HCT116 (cell line): ENCODE data around the gene PTPN20.
"Not testable (repeated sequence)": the region's sequence is repeated elsewhere in the genome, so short reads cannot be mapped to it uniquely, and the experiment has no call there.

Experiments used
- CBX3 ChIP-seq: IDR thresholded peaks from 2 replicates; pipeline ENCODE4 v1.6.1; 2012; ENCODE audit warnings: low read depth
- CTCF ChIP-seq, 3 experiments: fragments of 200-600 bp in 1 of 3; sonication (generic) in 1 of 3; IDR thresholded peaks in 2 of 3; conservative IDR thresholded peaks in 1 of 3; 2 replicates each; pipeline ENCODE4 v1.5.1; 2012 to 2017; ENCODE audit warnings: low read depth in 2 of 3, low read length in 2 of 3, antibody characterized with exemption in 1 of 3, borderline replicate concordance in 1 of 3, control low read depth in 1 of 3, mild to moderate bottlenecking in 1 of 3, mixed read lengths in 1 of 3, mixed run types in 1 of 3, moderate library complexity in 1 of 3; ENCODE audit not compliant: insufficient read depth in 1 of 3
- EGR1 ChIP-seq: IDR thresholded peaks from 2 replicates; pipeline ENCODE4 v1.6.1; 2012; ENCODE audit warnings: low read depth
- POLR2A ChIP-seq: IDR thresholded peaks from 2 replicates; pipeline ENCODE4 v1.7.0; 2011; ENCODE audit warnings: borderline replicate concordance; ENCODE audit not compliant: insufficient read depth, insufficient read length; ENCODE audit errors: extremely low read depth
- POLR2AphosphoS5 ChIP-seq: IDR thresholded peaks from 2 replicates; pipeline ENCODE4 v1.6.1; 2011; ENCODE audit warnings: mild to moderate bottlenecking, low read depth, low read length, moderate library complexity
- RAD21 ChIP-seq: IDR thresholded peaks from 2 replicates; pipeline ENCODE4 v1.6.1; 2012; ENCODE audit warnings: low read depth, mild to moderate bottlenecking
- SRF ChIP-seq: IDR thresholded peaks from 2 replicates; pipeline ENCODE4 v1.6.1; 2012; ENCODE audit warnings: low read depth
- TF ChIP-seq, protein P1 (sequence below): IDR thresholded peaks from 2 replicates; pipeline ENCODE4 v1.6.1; 2011; ENCODE audit warnings: mild to moderate bottlenecking, low read length, moderate library complexity; ENCODE audit not compliant: insufficient replicate concordance; ENCODE audit errors: extremely low read depth
- TF ChIP-seq, protein P2 (sequence below): IDR thresholded peaks from 2 replicates; pipeline ENCODE4 v1.6.1; 2012; ENCODE audit warnings: low read depth

DNA sequence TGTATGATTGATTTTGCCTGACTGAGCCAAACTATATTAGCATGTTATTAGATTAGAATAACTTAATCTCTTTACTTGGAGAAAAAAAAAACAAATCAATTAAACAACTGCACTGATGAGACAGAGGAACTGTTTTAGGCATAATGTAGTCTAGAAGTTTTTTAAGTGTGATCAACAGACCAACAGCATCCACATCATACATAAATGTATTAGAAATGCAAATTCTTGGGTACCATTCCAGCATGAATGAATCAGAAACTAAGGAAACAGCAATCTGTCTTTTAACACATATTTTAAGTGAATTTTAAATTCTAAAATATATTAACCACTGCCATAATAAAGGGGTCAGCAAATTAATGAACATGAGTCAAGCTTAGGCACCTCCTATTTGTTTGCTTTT, 41.5 kb upstream of the PTPN20 start:
- not testable (repeated sequence) for TF ChIP-seq SRF; CTCF (IDR thresholded peaks at IDR 0.05 in 2 of 3, conservative IDR thresholded peaks at IDR 0.05 in 1 of 3; ENCODE audit: borderline replicate concordance in 1 of 3, insufficient read depth in 1 of 3, low read depth in 2 of 3, low read length in 2 of 3); EGR1; POLR2A; RAD21; POLR2AphosphoS5; CBX3
- TF ChIP-seq, protein P1, sequence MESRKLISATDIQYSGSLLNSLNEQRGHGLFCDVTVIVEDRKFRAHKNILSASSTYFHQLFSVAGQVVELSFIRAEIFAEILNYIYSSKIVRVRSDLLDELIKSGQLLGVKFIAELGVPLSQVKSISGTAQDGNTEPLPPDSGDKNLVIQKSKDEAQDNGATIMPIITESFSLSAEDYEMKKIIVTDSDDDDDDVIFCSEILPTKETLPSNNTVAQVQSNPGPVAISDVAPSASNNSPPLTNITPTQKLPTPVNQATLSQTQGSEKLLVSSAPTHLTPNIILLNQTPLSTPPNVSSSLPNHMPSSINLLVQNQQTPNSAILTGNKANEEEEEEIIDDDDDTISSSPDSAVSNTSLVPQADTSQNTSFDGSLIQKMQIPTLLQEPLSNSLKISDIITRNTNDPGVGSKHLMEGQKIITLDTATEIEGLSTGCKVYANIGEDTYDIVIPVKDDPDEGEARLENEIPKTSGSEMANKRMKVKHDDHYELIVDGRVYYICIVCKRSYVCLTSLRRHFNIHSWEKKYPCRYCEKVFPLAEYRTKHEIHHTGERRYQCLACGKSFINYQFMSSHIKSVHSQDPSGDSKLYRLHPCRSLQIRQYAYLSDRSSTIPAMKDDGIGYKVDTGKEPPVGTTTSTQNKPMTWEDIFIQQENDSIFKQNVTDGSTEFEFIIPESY = not testable (repeated sequence)
- TF ChIP-seq, protein P2, sequence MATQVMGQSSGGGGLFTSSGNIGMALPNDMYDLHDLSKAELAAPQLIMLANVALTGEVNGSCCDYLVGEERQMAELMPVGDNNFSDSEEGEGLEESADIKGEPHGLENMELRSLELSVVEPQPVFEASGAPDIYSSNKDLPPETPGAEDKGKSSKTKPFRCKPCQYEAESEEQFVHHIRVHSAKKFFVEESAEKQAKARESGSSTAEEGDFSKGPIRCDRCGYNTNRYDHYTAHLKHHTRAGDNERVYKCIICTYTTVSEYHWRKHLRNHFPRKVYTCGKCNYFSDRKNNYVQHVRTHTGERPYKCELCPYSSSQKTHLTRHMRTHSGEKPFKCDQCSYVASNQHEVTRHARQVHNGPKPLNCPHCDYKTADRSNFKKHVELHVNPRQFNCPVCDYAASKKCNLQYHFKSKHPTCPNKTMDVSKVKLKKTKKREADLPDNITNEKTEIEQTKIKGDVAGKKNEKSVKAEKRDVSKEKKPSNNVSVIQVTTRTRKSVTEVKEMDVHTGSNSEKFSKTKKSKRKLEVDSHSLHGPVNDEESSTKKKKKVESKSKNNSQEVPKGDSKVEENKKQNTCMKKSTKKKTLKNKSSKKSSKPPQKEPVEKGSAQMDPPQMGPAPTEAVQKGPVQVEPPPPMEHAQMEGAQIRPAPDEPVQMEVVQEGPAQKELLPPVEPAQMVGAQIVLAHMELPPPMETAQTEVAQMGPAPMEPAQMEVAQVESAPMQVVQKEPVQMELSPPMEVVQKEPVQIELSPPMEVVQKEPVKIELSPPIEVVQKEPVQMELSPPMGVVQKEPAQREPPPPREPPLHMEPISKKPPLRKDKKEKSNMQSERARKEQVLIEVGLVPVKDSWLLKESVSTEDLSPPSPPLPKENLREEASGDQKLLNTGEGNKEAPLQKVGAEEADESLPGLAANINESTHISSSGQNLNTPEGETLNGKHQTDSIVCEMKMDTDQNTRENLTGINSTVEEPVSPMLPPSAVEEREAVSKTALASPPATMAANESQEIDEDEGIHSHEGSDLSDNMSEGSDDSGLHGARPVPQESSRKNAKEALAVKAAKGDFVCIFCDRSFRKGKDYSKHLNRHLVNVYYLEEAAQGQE = not testable (repeated sequence)
